HG03460 (cell line): ENCODE data around the gene UBE2G1.

Experiments
- ATAC-seq: cut with Tn5 transposase; IDR thresholded peaks from one replicate; pipeline ENCODE4 v1.9.1; 2021; ENCODE audit not compliant: unreplicated experiment

The UBE2G1 gene

DNA sequence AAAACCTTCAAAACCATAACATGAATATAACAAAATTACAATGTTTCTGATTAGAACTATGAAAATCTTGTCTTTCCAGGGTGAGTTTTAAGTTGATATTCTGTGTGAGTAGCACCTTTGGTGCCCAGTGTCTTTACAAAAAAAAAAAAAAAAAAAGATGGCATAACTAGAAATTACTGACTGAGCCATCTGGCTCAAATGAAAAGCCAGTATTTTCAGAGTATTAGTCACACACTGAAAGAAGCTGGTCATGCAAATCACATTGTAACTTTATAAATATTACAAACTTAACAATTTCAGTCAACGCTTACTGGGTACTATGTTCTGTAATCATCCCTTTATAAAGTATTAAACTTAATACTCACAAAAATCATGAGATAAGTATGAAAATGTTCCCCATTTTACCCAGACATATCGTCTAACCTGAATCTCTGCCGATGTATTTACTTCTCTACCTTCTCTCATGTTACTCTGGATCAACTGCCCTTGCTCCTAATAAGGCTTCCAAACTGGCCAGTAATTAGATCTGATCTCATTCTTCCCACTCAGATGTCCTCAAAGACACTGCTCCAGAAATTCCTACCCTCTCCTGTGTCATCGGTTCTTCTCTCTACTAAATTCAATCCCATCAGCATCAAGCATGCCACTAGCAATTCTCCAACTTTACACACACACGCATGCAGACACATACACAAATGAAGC lies 25.4 kb downstream of the UBE2G1 start:
- no peak for ATAC-seq

DNA sequence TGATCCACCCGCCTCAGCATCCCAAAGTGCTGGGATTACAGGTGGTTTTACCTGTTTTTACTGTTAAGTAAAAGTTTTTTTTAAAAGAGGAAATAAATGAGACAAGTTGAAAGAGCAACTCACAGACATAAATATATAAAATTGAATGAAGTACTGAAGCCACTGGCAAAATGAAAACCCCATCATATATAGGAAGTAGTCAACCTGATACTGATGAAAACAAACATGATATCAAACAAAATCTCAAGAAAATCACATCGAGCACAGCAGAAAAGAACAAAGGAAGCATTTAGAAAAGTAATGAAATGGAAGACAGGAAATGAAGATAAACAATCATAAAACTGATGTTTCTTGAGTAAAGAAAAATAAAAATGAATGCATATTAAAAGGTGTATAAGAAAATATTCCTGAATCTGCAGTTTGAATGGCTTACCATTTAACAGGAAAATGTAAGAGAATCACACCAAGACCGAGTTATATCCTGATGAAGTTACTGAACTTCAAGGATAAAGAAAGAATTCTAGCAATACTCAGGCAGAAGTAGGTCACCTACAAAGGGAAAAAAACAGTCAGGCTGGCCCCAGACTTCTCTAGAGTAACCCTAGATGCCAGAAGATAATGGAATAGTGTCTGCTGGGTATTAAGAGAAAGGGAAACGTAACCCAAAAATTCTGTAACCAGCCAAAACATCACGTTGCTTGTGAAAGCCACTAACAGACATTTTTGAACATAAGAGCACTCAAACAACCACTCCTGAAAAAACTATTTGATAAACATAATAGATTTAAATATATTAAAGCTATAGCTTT lies 31.5 kb downstream of the UBE2G1 start:
- ATAC-seq: no peak

DNA sequence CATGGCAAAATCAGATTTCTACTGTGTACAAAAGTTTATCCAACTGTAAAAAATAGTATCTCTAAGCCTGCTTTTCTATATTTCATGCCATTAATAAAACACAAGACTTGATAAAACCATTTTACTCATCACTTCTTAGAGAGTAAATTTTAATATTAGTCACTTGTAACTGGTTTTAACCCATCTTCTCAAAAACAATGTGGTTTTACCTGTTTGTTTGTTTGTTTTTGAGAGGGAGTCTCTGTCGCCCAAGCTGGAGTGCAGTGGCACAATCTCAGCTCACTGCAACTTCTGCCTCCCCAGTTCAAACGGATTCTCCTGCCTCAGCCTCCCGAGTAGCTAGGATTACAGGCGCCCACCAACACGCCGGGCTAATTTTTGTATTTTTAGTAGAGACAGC lies 32.1 kb downstream of the UBE2G1 start:
- no peak for ATAC-seq

DNA sequence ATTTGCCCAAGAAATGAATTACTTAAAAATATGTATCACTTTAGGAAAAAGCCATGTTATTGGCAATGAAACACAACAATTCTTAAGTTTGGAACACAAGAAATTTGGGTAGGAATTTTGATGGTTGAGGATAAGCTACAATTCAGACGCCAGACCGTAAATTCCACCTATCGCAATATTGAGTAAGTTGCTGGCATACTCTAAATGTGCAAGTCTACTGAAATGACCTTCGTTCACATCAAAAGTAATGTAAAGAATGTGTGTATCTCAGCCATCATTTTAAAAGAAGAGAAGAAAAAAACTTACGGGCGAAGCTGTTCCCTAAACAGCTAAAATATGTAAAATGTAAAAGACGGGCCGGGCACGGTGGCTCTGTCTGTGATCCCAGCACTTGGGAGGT lies 33.4 kb downstream of the UBE2G1 start:
- ATAC-seq: no peak

GRCh38 chr17:4332296-4332970 lies 34.0 kb downstream of the UBE2G1 start:
- ATAC-seq: no peak

DNA sequence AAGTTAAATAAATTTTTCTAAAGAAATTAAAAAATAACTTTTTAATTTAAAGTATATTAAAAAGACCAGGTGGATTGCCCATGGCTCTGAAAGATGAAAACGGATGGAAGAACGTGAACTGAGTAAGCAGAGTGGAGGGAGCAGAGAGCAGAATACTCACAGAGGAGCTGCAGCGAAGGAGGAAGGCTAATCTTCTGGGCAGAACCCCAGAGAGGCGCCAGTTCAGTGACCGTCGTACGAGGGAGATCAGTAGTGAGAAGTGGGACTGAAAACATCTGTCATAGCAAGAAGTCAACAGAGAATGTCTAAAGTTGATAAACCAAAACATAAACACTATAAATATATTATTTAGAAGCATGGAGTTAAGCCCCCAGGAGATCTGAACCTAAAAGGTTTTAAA lies 34.9 kb downstream of the UBE2G1 start:
- no peak for ATAC-seq

- ATAC-seq: no peak
These were observed 36.6 kb downstream of the UBE2G1 start for GRCh38 chr17:4329838-4330237.

GRCh38 chr17:4327606-4328005 lies 38.9 kb downstream of the UBE2G1 start:
- ATAC-seq: no peak

- ATAC-seq: no peak
These were observed 39.9 kb downstream of the UBE2G1 start for GRCh38 chr17:4326608-4327007.

- no peak for ATAC-seq
These were observed 40.4 kb downstream of the UBE2G1 start for GRCh38 chr17:4326112-4326511.

GRCh38 chr17:4324463-4324862 lies 42.0 kb downstream of the UBE2G1 start:
- no peak for ATAC-seq

DNA sequence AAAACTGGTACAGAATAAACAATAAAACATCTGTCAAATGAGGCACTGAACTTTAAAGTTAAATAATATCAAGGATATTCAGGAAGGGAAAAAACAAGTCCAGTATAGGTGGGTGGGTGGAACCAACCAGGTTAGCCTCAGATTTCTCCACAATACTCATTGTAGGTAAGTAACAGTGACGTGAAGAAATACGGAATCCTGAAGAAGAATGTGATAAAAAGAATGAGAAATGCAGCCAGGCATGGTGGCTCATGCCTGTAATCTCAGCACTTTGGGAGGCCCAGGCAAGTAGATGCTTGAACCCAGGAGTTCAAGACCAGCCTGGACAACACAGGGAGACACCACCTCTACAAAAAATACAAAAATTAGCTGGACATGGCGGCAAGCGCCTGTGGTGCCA lies 47.3 kb downstream of the UBE2G1 start:
- ATAC-seq: no peak

DNA sequence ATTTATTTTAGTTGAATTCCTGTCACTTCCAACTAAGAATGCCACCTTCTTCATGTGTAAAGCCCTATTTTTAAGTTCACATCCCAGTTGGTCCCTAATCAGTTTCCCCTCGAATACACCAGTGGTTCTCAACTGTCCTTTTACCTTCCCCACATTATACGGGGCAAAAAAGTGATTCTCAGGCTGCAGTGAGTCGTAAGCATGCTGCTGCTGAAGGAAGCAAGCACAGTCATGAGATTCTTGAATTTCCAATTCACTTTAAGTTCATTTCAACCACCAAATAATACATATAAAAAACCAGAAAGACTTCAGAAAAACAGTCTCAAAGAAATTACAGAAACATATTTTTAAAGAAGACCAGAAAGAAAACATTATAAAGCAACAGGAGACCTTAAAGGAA lies 47.9 kb downstream of the UBE2G1 start:
- ATAC-seq: no peak

GRCh38 chr17:4318186-4318585 lies 48.3 kb downstream of the UBE2G1 start:
- no peak for ATAC-seq

DNA sequence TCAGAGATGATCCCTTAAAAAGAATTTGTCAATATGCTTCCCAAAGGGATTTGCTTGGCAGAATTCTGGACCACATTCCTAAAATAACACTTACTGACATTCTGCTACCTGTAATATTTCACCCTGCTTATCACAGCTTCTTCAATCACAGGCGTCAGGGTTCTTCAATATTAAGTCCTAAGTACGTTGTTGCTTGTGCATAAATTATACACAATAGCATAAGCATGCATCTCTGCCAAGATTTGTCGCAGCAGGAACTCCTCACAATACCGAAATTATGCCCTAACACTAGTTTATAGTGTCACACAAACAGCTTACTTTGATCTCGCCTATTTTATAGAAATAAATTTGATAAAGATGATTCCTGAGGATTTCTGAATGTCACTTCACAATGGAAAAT lies 48.9 kb downstream of the UBE2G1 start:
- no peak for ATAC-seq

DNA sequence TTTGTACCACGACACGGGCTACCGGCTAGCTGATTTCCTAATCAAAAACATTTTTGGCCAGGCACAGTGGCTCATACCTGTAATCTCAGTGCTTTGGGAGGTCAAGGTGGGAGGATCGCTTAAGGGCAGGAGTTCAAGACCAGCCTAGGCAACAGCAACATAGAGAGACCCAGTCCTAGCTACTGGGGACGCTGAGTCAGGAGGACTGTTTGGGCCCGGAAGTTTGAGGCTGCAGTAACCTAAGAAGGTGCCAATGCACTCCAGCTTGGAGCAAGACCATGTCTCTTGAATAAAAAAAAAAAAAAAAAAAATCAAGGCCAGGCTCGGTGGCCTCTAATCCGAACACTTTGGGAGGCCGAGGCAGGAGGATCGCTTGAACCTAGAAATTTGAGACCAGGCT lies 49.8 kb downstream of the UBE2G1 start:
- no peak for ATAC-seq

DNA sequence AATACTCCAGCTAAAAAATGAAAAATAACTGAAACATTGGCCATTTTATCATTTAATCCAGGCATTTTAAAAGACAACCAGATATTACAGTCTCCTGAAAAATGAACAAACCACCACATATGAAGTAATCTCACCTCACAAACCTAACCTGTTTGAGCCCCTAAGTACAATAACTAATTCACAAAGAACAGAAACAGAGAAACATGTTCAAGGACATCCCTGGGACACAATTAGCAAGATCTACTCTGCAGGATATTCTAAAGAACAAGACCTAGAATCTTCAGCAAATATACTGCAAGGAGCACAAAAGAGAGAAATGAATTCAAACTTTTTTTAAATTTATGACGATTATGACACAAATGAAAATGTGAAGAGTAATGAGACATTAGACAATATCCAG lies 51.9 kb downstream of the UBE2G1 start:
- ATAC-seq: no peak

GRCh38 chr17:4314179-4314578 lies 52.3 kb downstream of the UBE2G1 start:
- ATAC-seq: no peak

DNA sequence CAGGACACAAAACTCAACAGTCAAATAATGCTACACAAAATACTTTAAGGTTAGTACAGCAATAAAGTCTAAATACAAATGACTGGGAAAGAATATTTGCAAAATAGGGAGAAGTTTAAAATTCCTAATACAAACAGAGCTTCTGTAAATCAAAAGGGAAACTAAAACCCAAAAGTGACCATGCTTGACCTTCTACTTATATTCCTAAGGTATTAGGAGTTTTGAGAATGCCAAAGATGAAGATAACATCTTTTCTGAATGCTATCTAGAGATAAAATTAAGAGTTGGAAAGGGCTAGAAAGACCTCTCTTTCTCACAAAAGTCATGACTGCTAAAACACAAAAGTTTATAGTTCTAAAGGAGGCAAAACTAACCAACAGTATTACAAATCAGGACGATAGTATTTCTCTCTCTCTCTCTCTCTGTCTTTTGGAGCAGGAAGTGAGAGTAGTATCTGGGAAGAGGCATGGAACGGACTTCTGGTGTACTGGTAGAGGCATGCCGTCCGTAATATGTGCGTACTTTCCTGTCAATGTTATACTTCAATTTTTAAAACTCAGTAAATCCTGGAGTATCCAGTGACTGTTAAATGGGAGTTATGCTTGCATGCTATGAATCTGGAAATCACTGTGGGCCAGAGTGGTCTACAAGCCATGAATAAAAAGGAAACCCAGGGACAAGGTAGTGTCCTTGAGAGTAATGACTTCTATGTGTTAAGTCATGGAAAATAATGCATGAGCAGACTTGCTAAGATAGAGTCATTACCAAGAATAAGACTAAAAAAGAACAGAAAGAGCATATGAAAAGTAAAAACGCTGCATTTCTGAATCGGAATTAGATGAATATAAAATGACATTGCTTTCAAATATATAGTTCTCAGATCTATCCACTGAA lies 53.0 kb downstream of the UBE2G1 start:
- ATAC-seq: no peak

DNA sequence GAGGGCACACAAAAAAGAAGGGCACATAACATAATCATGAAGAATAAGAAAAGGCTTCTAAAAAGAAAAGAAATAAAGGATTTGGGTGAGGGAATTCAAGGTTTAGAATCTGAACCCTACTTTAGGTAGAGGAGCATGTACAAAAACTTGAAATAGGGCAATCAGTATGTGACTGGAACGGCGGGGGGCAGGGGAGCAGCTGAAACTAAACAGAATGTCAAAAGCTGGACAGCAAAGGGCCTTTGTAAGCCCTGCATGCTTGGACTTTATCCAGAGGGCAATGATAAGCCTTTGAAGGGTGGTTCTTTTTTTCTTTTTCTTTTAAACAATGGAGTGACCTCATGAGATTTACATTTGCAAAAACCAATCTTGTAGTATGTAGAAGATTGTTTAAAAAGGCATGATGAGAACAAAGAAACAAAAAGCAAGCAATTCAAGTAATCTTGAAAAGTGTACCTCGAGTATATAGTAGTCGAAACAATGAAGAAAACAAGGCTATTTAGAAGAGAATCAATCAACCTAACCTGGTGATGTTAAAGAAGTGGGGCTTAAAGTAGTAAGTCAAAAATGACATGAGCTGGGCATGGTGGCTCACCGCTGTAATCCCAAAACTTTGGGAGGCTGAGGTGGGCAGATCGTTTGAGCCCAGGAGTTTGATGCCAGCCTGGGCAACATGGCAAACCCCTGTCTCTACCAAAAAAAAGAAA lies 56.0 kb downstream of the UBE2G1 start:
- ATAC-seq: no peak
